Sigmoid colon (tissue), 7 donors: Measurements from ENCODE around the gene SLC6A11. TPM values are rescaled to one million over a fixed set of nuclear protein-coding genes. Genes with fewer than 3 reads are reported as not detected.

ENCODE experiments used
- DNase-seq: peaks from one replicate; pipeline ENCODE4 v3.0.0-alpha.2; 2019
- H3K27ac ChIP-seq, 4 donors: fragments of 200-600 bp; sonication (generic); one replicate each; pipeline ENCODE4 v1.5.1; 2016 to 2019; ENCODE audit warnings: mild to moderate bottlenecking in 1 of 4
- H3K27me3 ChIP-seq, 3 donors: fragments of 200-600 bp; sonication (generic); one replicate each; pipeline ENCODE4 v1.5.1; 2019; ENCODE audit warnings: mild to moderate bottlenecking in 1 of 3
- H3K36me3 ChIP-seq, 4 donors: fragments of 200-600 bp; sonication (generic); one replicate each; pipeline ENCODE4 v1.5.1; 2016 to 2019
- H3K4me1 ChIP-seq, 4 donors: fragments of 200-600 bp; sonication (generic); one replicate each; pipeline ENCODE4 v1.5.1; 2017 to 2019
- H3K4me3 ChIP-seq, 4 donors: fragments of 200-600 bp; sonication (generic); one replicate each; pipeline ENCODE4 v1.5.1; 2017 to 2019; ENCODE audit warnings: mild to moderate bottlenecking in 2 of 4, moderate library complexity in 1 of 4
- H3K9me3 ChIP-seq, 4 donors: fragments of 200-600 bp in 3 of 4; sonication (generic) in 3 of 4; one replicate each; pipeline versions ENCODE4 v1.5.1 to v1.6.1; 2013 to 2019
- EP300 ChIP-seq, 4 donors: sonication (generic); formaldehyde crosslinking; IDR thresholded peaks; one replicate each; pipeline ENCODE4 v1.6.1; 2017; ENCODE audit warnings: antibody characterized with exemption in 4 of 4
- POLR2A ChIP-seq, 2 donors: fragments of 450-650 bp; IDR thresholded peaks; one replicate each; pipeline ENCODE4 v1.6.1; 2016; ENCODE audit warnings: antibody characterized with exemption in 2 of 2, mild to moderate bottlenecking in 2 of 2, moderate library complexity in 2 of 2
- POLR2AphosphoS5 ChIP-seq, 4 donors: sonication (generic); formaldehyde crosslinking; IDR thresholded peaks; one replicate each; pipeline ENCODE4 v1.6.1; 2017; ENCODE audit warnings: antibody characterized with exemption in 4 of 4
- WGBS, 2 donors: extraction: QIAGEN DNeasy Blood & Tissue Kit; methylation state at CpG; one replicate each; pipeline ENCODE4 v1.1.7; 2013; 5-methylcytosine and 5-hydroxymethylcytosine counted together
- intact Hi-C: fragments of 100-400 bp; cut with DNase I; formaldehyde crosslinking; loops from one replicate; pipeline ENCODE4 v1.15.1; 2023
- polyA plus RNA-seq, 3 donors: library from polyadenylated mRNA; stranded (reverse); fragments of 200-250 nt; gene quantifications; one replicate each; pipeline ENCODE4 v1.2.3, GENCODE V29; 2013
- total RNA-seq, 4 donors: library from RNA; depleted of rRNA; stranded (reverse); fragments of >200 nt; gene quantifications; one replicate each; pipeline ENCODE4 v1.1.0, GENCODE V29; 2016
- TF ChIP-seq, protein P1 (sequence below), 4 experiments: fragments of 450-650 bp in 3 of 4; fragments of 200-600 bp in 1 of 4; IDR thresholded peaks; one replicate each; pipeline ENCODE4 v1.5.1; 2016 to 2019; ENCODE audit warnings: antibody characterized with exemption in 4 of 4, mild to moderate bottlenecking in 3 of 4, moderate library complexity in 2 of 4
- donor health status: healthy with polysubstance abuse.
- donor health status: Bipolar disorder and iron deficiency.
- donor health status: healthy.

SLC6A11 gene
- total and polyA plus RNA-seq, 7 donors = 0.03 to 0.14 TPM; not detected in 5

DNA sequence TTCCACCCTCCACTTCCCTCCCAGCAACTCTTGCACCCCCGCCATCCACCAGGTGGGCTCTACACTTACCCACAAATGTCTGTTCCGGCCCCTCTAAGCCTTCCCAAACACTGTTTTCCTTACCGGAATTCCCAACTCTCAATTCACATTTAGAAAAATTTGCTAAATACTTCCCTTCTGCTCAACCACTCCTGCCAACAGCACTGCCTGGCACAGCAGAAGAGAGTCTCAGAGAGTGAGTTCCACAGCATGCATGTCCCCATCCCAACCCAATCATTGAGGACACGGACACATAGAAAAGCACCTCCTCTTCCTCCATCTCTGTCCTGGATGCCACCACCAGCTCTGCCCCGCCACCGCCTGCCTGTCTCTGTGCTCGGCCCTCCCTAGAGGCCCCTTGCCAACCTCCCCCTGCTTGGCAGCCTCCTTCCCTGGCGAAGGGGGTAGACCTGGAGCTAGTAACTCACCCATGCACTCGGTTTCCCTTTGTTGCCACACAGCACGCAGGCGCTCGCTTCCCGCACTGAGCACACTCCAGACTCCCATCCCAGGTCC lies 110.3 kb downstream of the SLC6A11 start:
- H3K4me1 ChIP-seq = no peaks in the 10 kb centered on the region
- WGBS, 2 donors = 88 to 90% methylated on average over 13 of the region's 13 CpGs
- no peaks in the 10 kb centered on the region for H3K36me3 ChIP-seq
- intact Hi-C loops = no loop called here
- no peak overlapping the region for H3K4me3 ChIP-seq
- no peak for DNase-seq
- no peak for TF ChIP-seq POLR2AphosphoS5 (IDR thresholded peaks at IDR 0.05)
- TF ChIP-seq, protein P1, sequence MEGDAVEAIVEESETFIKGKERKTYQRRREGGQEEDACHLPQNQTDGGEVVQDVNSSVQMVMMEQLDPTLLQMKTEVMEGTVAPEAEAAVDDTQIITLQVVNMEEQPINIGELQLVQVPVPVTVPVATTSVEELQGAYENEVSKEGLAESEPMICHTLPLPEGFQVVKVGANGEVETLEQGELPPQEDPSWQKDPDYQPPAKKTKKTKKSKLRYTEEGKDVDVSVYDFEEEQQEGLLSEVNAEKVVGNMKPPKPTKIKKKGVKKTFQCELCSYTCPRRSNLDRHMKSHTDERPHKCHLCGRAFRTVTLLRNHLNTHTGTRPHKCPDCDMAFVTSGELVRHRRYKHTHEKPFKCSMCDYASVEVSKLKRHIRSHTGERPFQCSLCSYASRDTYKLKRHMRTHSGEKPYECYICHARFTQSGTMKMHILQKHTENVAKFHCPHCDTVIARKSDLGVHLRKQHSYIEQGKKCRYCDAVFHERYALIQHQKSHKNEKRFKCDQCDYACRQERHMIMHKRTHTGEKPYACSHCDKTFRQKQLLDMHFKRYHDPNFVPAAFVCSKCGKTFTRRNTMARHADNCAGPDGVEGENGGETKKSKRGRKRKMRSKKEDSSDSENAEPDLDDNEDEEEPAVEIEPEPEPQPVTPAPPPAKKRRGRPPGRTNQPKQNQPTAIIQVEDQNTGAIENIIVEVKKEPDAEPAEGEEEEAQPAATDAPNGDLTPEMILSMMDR (IDR thresholded peaks at IDR 0.05) = no peak
- no peak for TF ChIP-seq EP300 (IDR thresholded peaks at IDR 0.05)
- no peak for TF ChIP-seq POLR2A (IDR thresholded peaks at IDR 0.05)
- H3K27ac ChIP-seq = no peak overlapping the region
- peaks cover 0 to 3% (median 0%) of the 10 kb centered on the region in 4 donors for H3K9me3 ChIP-seq
- no peaks in the 10 kb centered on the region for H3K27me3 ChIP-seq

DNA sequence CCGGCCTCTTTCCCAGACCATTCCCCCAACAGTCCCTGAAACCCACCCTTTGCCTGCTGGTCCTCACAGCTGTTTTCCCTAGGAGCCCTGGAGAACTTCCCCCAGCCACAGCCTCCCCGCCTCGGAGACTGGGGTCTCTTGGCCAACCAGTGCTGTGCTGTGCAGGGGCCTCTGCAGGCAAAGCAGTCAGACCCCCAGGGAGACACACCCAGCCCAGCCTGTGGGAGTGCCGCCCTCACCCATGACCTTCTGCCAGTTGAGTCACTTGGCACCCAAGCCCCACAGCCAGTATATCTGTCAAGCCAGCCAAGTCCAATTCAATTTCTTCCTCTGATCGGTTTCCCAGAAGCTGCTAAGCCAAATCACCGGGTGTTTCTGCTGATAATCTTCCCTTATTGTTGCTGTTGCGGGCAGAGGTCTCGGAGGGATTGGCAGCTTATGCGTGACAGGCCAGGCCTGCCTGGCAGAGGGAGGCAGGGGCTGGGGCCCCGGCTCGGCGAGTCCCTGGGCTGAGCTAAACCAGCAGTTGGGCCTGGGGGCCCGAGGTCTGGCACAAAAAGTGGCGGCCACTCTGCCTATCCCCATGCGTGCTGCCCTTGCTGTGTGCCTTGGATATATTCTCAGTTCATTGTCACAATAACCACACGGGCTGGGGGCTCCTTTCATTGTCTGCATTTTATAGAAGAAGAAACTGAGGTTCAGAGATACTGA lies 110.9 kb downstream of the SLC6A11 start:
- intact Hi-C loops = no loop called here
- Histone ChIP-seq H3K27me3 (no peaks in the 10 kb centered on the region), H3K36me3 (no peaks in the 10 kb centered on the region), H3K9me3 (no peaks in the 10 kb centered on the region), H3K4me3 (no peak overlapping the region), H3K27ac (no peak overlapping the region), H3K4me1 (no peaks in the 10 kb centered on the region)
- TF ChIP-seq POLR2AphosphoS5 (IDR thresholded peaks at IDR 0.05) (no peak), EP300 (IDR thresholded peaks at IDR 0.05) (no peak), POLR2A (IDR thresholded peaks at IDR 0.05) (no peak)
- DNase-seq = no peak
- 69 to 77% methylated on average over 16 of the region's 16 CpGs for WGBS, 2 donors

DNA sequence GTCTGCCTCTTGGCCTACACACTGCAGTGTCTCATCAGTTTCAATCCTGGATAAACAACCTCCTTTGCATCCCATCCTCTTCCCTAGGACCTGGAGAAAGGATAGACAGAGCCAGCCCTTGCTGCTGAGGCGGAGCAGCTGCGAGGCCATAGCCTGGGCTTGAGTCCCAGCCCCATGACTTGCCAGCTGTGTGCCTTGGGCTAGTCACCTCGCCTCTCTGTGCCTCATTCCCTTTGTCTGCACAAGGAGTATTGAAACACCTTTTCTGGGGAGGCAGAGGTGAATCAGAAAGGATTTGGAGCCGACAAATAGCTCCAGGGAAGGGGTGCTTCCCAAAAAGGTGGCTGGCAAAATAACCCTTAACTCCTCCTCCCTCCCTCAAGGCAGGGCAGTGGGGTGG lies 111.5 kb downstream of the SLC6A11 start:
- H3K27ac ChIP-seq = no peak overlapping the region
- intact Hi-C loops = no loop called here
- WGBS, 2 donors = 66 to 71% methylated on average over 4 of the region's 4 CpGs
- DNase-seq = no peak
- no peaks in the 10 kb centered on the region for H3K4me1 ChIP-seq
- H3K9me3 ChIP-seq = no peaks in the 10 kb centered on the region
- H3K27me3 ChIP-seq = no peaks in the 10 kb centered on the region
- H3K4me3 ChIP-seq = no peak overlapping the region
- TF ChIP-seq EP300 (IDR thresholded peaks at IDR 0.05) (no peak), POLR2AphosphoS5 (IDR thresholded peaks at IDR 0.05) (no peak), POLR2A (IDR thresholded peaks at IDR 0.05) (no peak)
- TF ChIP-seq, protein P1 (IDR thresholded peaks at IDR 0.05) = no peak
- H3K36me3 ChIP-seq = no peaks in the 10 kb centered on the region

DNA sequence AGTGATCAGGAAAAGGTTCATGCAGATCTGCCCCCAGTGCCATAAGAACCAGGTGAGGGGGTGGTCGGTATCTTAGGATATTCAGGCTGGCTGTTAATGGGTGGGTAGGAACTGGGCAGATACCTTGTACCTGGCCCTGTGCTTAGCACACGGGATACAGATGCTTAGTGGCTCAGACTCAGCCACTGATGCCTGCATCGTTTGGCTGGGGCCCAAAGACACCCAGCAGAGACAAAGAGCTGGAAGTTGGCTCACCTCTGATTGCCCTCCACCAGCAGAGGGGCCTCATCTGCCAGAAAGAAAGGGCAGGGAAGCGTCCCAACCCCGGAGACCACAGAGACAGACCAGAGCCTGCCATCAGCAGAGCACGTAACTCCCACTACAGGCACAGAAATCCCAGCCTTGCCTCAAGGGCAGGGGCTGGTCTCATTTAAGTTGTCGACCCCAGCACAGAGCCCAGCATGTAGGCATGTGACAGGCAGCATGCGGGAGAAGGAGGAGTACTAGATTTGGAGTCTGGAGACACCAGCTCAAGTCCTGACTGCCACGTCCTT lies 112.5 kb downstream of the SLC6A11 start:
- 59 to 65% methylated on average over 9 of the region's 9 CpGs for WGBS, 2 donors
- H3K4me3 ChIP-seq = no peak overlapping the region
- intact Hi-C loops = no loop called here
- H3K27ac ChIP-seq = no peak overlapping the region
- H3K36me3 ChIP-seq = no peaks in the 10 kb centered on the region
- H3K9me3 ChIP-seq = no peaks in the 10 kb centered on the region
- no peaks in the 10 kb centered on the region for H3K27me3 ChIP-seq
- no peak for TF ChIP-seq POLR2AphosphoS5 (IDR thresholded peaks at IDR 0.05)
- TF ChIP-seq, protein P1 (IDR thresholded peaks at IDR 0.05) = no peak
- TF ChIP-seq EP300 (IDR thresholded peaks at IDR 0.05) = no peak
- TF ChIP-seq POLR2A (IDR thresholded peaks at IDR 0.05) = no peak
- no peak for DNase-seq
- no peaks in the 10 kb centered on the region for H3K4me1 ChIP-seq

DNA sequence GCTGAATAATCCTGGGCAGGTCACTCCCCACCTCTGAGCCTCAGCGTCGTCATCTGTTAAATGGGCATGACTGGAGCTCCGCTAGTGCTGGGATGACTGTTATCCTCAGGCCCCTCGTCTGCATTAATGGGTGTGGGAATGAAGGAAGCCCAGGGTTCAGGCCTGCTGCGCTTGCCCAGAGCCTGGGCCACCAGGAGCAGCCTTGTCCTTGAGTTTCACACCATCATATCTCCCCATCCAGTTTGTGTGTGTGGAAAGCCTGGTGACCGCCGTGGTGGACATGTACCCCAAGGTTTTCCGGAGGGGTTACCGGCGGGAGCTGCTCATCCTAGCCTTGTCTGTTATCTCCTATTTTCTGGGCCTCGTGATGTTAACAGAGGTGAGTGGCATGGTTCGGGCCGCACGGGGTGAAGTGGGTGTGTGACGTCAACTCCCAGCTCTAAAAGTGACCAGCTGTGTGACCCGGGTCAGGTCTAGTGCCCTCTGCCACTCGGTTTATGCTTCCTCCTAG lies 113.0 kb downstream of the SLC6A11 start:
- WGBS, 2 donors = 88 to 89% methylated on average over 17 of the region's 17 CpGs
- no peak for DNase-seq

More for the DNA sequence above, 113.0 kb downstream of the SLC6A11 start:
- intact Hi-C loops = no loop called here
- TF ChIP-seq, protein P1 (IDR thresholded peaks at IDR 0.05) = no peak
- TF ChIP-seq POLR2AphosphoS5 (IDR thresholded peaks at IDR 0.05) = no peak
- no peak for TF ChIP-seq EP300 (IDR thresholded peaks at IDR 0.05)
- TF ChIP-seq POLR2A (IDR thresholded peaks at IDR 0.05) = no peak
- Histone ChIP-seq H3K36me3 (no peaks in the 10 kb centered on the region), H3K27me3 (no peaks in the 10 kb centered on the region), H3K4me1 (no peaks in the 10 kb centered on the region), H3K4me3 (no peak overlapping the region), H3K9me3 (no peaks in the 10 kb centered on the region), H3K27ac (no peak overlapping the region)
